Activated naive CD4-positive, alpha-beta T cell treated with anti-CD3 and anti-CD28 coated beads, Interleukin-2, amount 50 U/mL, for 72 hours (primary cell): ENCODE results near the gene CFAP100. TPM values are rescaled to one million over a fixed set of nuclear protein-coding genes. Genes with fewer than 3 reads are reported as not detected.

ENCODE experiments used
- ATAC-seq, 2 donors: fragments of 150-1000 bp; cut with Tn5 transposase; 2 replicates each; pipeline ENCODE4 v1.10.0; 2021; ENCODE audit warnings: mild to moderate bottlenecking in 2 of 2, moderate library complexity in 2 of 2
- DNase-seq, 2 donors: peaks; one replicate each; pipeline ENCODE4 v3.0.0; 2021 to 2022; ENCODE audit warnings: low spot score in 2 of 2
- H3K27ac Mint-ChIP-seq, 2 donors: one replicate each; pipeline ENCODE4 v1.8.0; 2022; ENCODE audit warnings: mild to moderate bottlenecking in 2 of 2, mixed read lengths in 2 of 2
- H3K36me3 Mint-ChIP-seq, 2 donors: one replicate each; pipeline ENCODE4 v1.8.0; 2022; ENCODE audit warnings: mixed read lengths in 2 of 2
- H3K9me3 Mint-ChIP-seq, 2 donors: one replicate each; pipeline ENCODE4 v1.8.0; 2022; ENCODE audit warnings: mixed read lengths in 2 of 2
- total RNA-seq, 2 donors: library from RNA; stranded (reverse); gene quantifications; one replicate each; pipeline ENCODE4 v1.2.3, GENCODE V29; 2022

CFAP100 gene
- total RNA-seq: not detected

- DNase-seq (peak in 1 of 2 donors; percentile 34), ATAC-seq (peak in 1 of 2 donors; percentile 18)
- no peak within 1 kb of the TSS for H3K27ac Mint-ChIP-seq
- H3K9me3 Mint-ChIP-seq: no peaks in the 10 kb centered on the region
- no peaks in the 10 kb centered on the region for H3K36me3 Mint-ChIP-seq
Observed at GRCh38 chr3:126394179-126394976, at the start of gene CFAP100. TSS of gene CFAP100 (plus strand) at chr3:126394909. CDS start at chr3:126396001, 1,092 bp downstream.

GRCh38 chr3:126345231-126345630 lies 49.5 kb upstream of the CFAP100 start:
- H3K9me3 Mint-ChIP-seq: no peaks in the 10 kb centered on the region
- no peaks in the 10 kb centered on the region for H3K36me3 Mint-ChIP-seq
- peak; percentile 0 to 14 for DNase-seq
- peak overlapping the region in 1 of 2 donors; percentile 44 for H3K27ac Mint-ChIP-seq
- no peak for ATAC-seq

- H3K9me3 Mint-ChIP-seq: no peaks in the 10 kb centered on the region
- DNase-seq (peak in 1 of 2 donors; percentile 47), ATAC-seq (no peak)
- H3K27ac Mint-ChIP-seq: peak overlapping the region in 1 of 2 donors; percentile 44
- no peaks in the 10 kb centered on the region for H3K36me3 Mint-ChIP-seq
Observed at GRCh38 chr3:126345641-126346460, 48.9 kb upstream of the CFAP100 start.

DNA sequence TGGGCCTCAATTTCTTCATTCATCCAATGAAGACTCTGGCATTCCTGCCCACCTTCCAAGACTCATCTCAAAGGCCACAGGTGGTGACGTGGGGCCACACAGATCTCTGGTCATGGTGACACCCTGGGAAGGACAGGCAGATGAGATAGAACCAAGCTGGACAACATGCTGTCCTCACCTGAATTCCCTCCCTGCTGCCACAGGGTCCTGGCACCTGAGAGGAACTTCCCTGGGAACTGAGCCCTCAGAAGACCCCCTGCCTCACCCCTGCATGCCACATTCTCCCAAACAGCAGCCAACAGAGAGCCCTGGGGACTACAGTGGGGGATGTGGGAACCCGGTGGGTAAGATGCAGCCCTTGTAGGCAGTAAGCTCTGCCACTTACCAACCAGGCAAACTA lies 48.2 kb upstream of the CFAP100 start:
- Mint-ChIP-seq H3K9me3 (no peaks in the 10 kb centered on the region), H3K36me3 (no peaks in the 10 kb centered on the region), H3K27ac (no peak overlapping the region)
- ATAC-seq (no peak), DNase-seq (peak in 1 of 2 donors; percentile 39)

GRCh38 chr3:126347543-126348161 lies 47.1 kb upstream of the CFAP100 start:
- ATAC-seq (no peak), DNase-seq (peak in 1 of 2 donors; percentile 31)
- Mint-ChIP-seq H3K36me3 (no peaks in the 10 kb centered on the region), H3K27ac (peak overlapping the region in 1 of 2 donors; percentile 77), H3K9me3 (no peaks in the 10 kb centered on the region)

DNA sequence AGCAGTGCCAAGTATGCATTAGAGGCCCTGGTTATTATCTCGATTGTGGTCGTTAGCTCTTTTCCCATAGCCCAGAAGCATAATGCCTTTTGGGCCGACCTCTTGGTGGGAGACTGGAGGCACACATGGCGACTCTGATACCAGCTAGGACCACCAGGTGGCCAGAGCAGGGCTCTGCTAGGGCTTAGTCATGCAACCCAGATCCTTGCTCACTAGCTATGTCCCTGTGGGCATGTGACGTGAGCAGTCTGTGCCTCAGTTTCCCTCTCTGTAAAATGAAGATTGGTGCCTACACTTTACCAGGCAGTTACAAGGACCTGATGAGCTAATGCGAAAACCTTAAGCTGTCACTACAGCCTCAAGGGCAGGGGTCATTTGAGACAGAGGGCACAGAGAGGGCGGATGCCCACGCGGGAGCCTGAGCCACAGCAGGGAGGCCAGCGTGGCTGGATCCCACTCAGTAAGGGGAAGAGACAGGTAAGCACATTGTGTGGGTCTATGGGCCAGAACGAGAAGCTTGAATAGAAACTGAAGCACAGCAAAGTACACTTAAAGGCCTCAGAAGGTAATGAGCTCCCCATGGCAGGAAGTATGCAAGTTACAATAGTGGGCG lies 46.3 kb upstream of the CFAP100 start:
- Mint-ChIP-seq H3K9me3 (no peaks in the 10 kb centered on the region), H3K36me3 (no peaks in the 10 kb centered on the region), H3K27ac (no peak overlapping the region)
- DNase-seq: peak in 1 of 2 donors; percentile 23
- ATAC-seq: no peak

GRCh38 chr3:126349071-126349470 lies 45.6 kb upstream of the CFAP100 start:
- Mint-ChIP-seq H3K36me3 (no peaks in the 10 kb centered on the region), H3K9me3 (no peaks in the 10 kb centered on the region), H3K27ac (no peak overlapping the region)
- DNase-seq (peak in 1 of 2 donors; percentile 28), ATAC-seq (no peak)

GRCh38 chr3:126349611-126350501 lies 44.9 kb upstream of the CFAP100 start:
- ATAC-seq (no peak), DNase-seq (peak in 1 of 2 donors; percentile 20)
- no peaks in the 10 kb centered on the region for H3K9me3 Mint-ChIP-seq
- no peaks in the 10 kb centered on the region for H3K36me3 Mint-ChIP-seq
- H3K27ac Mint-ChIP-seq: no peak overlapping the region

DNA sequence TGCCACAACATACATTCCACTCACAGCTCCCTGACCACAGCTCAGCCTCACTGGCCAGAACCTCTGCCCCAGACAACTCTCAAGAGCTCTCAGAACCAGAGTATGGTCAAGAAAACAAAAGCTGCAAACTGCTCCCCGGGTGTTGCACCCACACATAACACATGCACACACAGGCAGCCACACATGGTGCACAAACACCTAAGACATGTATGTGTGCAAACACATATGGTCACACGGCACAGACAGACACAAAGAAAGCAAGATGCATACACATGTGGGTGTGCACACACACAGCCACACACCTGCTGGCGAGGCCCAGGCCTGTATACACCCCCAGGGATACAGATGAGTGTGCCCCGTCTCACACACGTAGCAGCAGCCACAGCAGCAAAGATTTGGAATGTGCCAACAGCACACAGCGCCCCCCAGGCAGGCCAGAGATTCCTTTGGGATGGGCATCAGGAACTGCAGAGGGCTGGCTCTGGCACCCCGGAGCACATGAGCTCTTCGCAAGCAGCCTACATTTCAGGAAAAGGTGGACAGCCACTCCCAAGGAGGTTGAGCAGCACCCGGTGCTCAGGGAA lies 44.1 kb upstream of the CFAP100 start:
- peak in 1 of 2 donors; percentile 28 for DNase-seq
- H3K27ac Mint-ChIP-seq: no peak overlapping the region
- no peaks in the 10 kb centered on the region for H3K9me3 Mint-ChIP-seq
- H3K36me3 Mint-ChIP-seq: no peaks in the 10 kb centered on the region
- ATAC-seq: no peak

DNA sequence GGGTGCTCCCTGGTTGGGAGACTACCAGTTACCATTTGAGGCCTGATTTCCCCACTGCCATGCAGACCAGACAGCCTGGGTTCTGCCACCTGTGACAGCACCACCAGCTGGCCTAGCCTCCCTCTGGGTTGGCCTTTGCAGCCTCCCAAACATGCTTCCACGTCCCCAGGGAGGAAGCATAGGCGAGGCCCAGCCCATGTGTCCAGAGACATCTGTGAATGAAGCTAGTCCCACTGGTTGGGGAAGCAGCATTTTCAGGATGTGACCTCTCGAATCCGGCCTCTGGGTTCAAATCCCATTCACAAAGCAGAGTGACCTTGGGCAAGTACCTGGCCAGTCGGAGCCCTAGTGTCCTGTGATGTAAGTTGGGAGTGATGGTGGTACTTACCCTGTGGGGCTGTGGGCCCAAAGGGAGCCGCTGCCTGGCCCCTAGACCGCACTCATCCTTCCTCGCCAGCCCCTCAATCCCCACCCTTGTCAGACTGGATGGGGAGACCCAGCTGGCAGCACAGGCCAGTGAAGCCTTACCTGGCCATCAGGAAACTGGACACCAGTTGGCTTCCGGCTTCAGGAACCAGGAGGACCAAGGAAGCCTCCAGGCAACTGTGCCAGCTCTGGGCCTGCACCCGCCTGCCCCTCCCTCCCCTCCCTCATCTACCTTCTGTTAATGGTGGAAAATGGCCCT lies 43.5 kb upstream of the CFAP100 start:
- ATAC-seq (no peak), DNase-seq (peak in 1 of 2 donors; percentile 31)
- H3K9me3 Mint-ChIP-seq: no peaks in the 10 kb centered on the region
- no peak overlapping the region for H3K27ac Mint-ChIP-seq
- H3K36me3 Mint-ChIP-seq: no peaks in the 10 kb centered on the region

DNA sequence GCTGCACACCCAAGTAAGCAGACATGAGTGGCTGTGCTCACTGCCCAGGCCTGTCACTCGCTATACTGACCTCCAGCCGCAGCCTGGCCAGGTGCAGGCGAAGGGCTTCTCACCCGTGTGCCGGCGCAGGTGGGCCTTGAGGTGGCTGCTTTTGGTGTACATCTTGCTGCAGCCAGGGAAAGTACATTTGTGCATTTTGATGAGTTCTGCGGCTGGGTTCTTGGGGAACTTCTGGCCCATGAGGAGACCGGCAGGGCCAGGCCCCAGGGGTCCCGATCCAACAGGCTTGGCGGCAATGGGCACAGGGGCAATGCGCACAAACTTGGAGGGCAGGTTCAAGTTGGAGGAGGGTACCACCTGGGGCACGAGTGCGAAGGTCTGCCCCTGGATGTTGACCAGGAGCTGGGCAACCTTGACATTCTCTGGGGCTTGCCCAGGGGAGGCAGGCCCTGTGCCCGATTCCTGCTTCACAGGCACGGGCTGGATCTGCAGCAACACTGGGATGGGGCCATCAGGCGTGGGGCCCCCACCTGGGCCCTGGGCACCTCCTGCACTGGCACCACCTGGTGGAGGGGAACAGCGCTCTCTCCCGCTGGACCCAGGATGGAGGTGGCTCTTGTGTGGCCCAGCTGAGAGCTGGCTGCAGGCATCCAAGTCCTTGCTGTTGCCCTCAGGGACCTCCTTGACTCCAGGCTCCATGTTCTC lies 42.8 kb upstream of the CFAP100 start:
- no peaks in the 10 kb centered on the region for H3K36me3 Mint-ChIP-seq
- ATAC-seq: no peak
- no peaks in the 10 kb centered on the region for H3K9me3 Mint-ChIP-seq
- DNase-seq: peak in 1 of 2 donors; percentile 45
- no peak overlapping the region for H3K27ac Mint-ChIP-seq

DNA sequence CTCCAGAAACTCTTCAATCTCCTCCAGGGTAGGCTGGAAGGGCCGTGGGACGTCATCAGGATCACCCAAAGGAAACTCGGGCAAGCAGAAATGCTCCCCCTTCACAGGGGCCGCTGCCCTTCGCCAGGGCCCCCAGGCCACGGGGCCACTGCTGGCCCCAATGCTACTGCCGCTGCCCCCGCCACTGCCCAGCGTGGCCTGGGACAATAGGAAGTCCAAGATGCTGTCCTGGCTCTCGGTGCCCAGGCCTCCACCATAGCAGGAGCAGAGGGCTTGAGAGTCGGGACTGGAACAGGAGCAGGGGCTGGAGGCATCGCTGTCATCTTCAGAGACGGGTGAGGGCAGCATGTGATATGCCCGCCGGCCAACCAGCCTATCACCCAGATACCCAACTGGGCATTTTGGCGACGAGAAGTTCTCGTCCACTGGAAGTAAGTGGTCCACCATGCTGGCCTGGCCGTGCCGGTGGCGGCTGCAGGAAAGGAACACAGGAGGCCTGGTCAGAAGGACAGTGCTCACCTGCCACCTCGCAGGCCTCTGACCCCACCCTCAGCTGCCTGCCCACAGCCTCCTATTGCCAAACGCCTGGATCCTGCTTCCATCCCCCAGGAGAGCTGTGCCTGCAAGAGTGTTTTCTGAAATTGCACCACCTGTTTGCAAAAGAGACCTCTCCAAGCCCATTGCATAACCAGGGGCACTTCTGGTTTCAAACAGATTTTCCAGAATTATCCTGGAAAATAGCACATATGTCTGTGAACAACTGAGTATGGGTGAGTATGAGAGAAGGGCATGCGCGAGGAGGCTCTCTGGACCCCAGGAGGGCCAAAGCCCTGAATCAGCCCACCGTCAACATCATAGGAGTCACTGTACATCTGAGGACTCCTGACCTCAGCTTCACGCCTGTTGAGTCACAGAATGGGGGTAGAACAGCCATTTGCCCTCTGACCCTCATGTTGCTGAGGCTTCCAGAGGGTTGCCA lies 41.9 kb upstream of the CFAP100 start:
- DNase-seq (peak in 1 of 2 donors; percentile 20), ATAC-seq (no peak)
- Mint-ChIP-seq H3K36me3 (no peaks in the 10 kb centered on the region), H3K27ac (no peak overlapping the region), H3K9me3 (no peaks in the 10 kb centered on the region)

- no peak for ATAC-seq
- no peaks in the 10 kb centered on the region for H3K9me3 Mint-ChIP-seq
- no peak for DNase-seq
- H3K36me3 Mint-ChIP-seq: no peaks in the 10 kb centered on the region
- H3K27ac Mint-ChIP-seq: no peak overlapping the region
Observed at GRCh38 chr3:126353694-126354321, 40.9 kb upstream of the CFAP100 start.
